ENCODE measurements around the gene ELAVL3.
"Not testable (repeated sequence)": the region's sequence is repeated elsewhere in the genome, so short reads cannot be mapped to it uniquely, and the experiment has no call there.

The ELAVL3 gene

GRCh38 chr19:11423164-11423790 lies 57.6 kb downstream of the ELAVL3 start:
- no peak for DNase-seq
- no peak overlapping the region for H3K27ac Mint-ChIP-seq
- no peaks in the 10 kb centered on the region for H3K36me3 Mint-ChIP-seq
- CTCF ChIA-PET: interaction anchor here (1.0 to 1.2 kb wide), 2 partner anchors 40 to 42 kb away, joined by 3 read pairs; no protein-coding TSS in a partner anchor
- peaks cover 39% of the 10 kb centered on the region for H3K4me1 Mint-ChIP-seq
- H3K4me3 Mint-ChIP-seq: peak overlapping the region; percentile 67
- peaks cover 2% of the 10 kb centered on the region for H3K9me3 Mint-ChIP-seq
- peaks cover 68% of the 10 kb centered on the region for H3K27me3 Mint-ChIP-seq

DNA sequence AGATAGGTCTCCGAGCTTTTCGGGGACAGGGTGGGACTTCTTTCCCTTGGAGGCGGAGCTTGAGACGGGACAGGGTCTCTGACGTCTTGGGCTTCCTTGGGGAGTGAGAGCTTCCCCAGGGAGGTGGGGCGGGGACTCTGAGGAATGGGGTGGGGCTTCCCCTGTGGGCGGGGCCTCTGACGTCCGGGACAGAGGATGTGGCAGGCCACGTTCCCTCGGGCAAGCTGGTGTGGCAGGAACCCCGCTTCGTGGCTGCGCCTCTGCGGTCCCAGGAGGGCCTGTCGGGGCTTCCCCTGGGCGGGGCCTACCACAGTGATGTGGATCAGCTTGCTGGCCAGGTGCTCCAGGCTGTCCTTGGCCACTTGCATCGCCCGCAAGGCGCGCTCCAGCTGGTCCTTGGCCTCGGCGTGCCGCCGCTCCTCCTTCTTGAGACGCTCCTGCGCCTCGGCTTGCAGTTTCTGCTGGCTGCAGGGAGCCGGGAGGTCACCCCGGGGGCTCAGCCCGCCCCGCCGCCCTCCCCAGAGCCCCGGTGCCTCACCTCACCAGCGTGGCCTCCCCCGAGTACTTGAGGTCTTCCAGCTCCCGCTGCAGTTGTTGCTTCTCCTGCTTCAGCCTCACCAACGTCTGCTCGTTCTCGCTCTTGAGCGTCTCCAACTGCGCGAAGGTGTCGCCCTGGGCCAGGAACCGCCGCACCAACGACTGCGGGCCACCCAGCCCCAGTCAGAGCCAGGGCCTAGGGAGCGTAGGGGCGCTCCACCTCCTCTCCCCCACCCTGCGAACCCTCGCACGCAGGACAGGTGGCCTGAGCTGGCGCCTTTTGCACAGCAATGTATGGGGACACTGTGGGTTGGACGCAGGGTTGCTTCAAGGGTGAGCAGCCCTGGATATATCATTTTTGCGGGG lies 58.4 kb downstream of the ELAVL3 start:
- Mint-ChIP-seq H3K4me1 (peaks cover 41% of the 10 kb centered on the region), H3K4me3 (peak overlapping the region; percentile 67), H3K36me3 (no peaks in the 10 kb centered on the region), H3K9me3 (peaks cover 2% of the 10 kb centered on the region), H3K27me3 (peaks cover 76% of the 10 kb centered on the region), H3K27ac (peak overlapping the region; percentile 52)
- DNase-seq: peak; percentile 84
- CTCF ChIA-PET: interaction anchor here (1.2 to 1.7 kb wide), 2 partner anchors 39 to 41 kb away, joined by 3 to 4 read pairs; no protein-coding TSS in a partner anchor

DNA sequence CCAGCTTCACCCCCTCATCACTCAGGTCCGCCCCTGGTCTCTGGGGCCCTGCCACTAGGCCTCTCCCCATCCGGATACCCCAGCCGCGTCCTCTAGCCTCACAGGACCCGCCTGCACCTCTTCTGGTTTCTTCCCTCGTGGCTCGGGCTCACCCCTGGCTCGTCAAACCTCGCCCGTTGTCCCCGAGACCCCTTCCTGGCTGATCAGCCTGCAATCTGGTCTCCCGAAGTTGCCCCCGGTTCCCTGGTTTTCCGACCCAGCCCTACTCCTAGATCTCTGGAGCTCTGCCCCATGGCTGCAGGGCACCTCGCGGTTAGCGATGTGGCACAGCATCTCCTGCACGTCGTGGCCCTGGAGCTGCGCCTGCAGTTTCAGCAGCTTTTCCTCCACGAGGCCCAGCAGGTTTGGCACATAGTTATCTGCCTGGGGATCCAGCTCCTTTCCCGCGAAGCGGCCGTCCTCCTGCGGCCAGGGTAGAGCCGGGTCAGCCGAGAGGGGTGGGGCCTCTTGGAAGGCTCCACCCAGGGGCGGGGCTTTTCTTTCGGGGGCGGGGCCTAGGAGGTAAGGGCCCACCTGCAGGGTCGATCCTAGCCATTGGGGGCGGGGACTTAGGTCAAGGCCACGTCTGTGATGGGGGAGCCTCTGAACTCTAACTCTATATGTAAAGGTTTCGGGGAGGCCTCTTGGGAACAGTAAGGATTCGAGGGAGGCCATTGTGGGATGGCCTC lies 59.3 kb downstream of the ELAVL3 start:
- Mint-ChIP-seq H3K4me3 (no peak overlapping the region), H3K9me3 (peaks cover 2% of the 10 kb centered on the region), H3K27me3 (peaks cover 81% of the 10 kb centered on the region), H3K4me1 (peaks cover 41% of the 10 kb centered on the region), H3K36me3 (no peaks in the 10 kb centered on the region), H3K27ac (no peak overlapping the region)
- DNase-seq: peak; percentile 52
- CTCF ChIA-PET: interaction anchor here (1.7 kb wide), 1 partner anchor 39 kb away, joined by 4 read pairs; no protein-coding TSS in a partner anchor

- no peak for DNase-seq
- CTCF ChIA-PET: interaction anchor here (0.6 to 1.7 kb wide), 3 partner anchors 27 to 38 kb away, joined by 3 to 4 read pairs (median 3); no protein-coding TSS in a partner anchor
- H3K36me3 Mint-ChIP-seq: no peaks in the 10 kb centered on the region
- H3K4me3 Mint-ChIP-seq: no peak overlapping the region
- H3K27me3 Mint-ChIP-seq: peaks cover 86% of the 10 kb centered on the region
- no peak overlapping the region for H3K27ac Mint-ChIP-seq
- H3K4me1 Mint-ChIP-seq: peaks cover 41% of the 10 kb centered on the region
- peaks cover 2% of the 10 kb centered on the region for H3K9me3 Mint-ChIP-seq
Measured at GRCh38 chr19:11420429-11421370, 60.1 kb downstream of the ELAVL3 start.

- CTCF ChIA-PET: no interaction called here
- no peaks in the 10 kb centered on the region for H3K36me3 Mint-ChIP-seq
- H3K9me3 Mint-ChIP-seq: no peaks in the 10 kb centered on the region
- peaks cover 89% of the 10 kb centered on the region for H3K27me3 Mint-ChIP-seq
- peaks cover 38% of the 10 kb centered on the region for H3K4me1 Mint-ChIP-seq
- H3K4me3 Mint-ChIP-seq: no peak within 1 kb of the TSS
- DNase-seq: no peak
- no peak within 1 kb of the TSS for H3K27ac Mint-ChIP-seq
Measured at GRCh38 chr19:11418549-11419506, 62.0 kb downstream of the ELAVL3 start, which contains the start of gene RGL3. Gene RGL3 (minus strand): TSS chr19:11419314. CDS start chr19:11419278, 36 bp downstream.

DNA sequence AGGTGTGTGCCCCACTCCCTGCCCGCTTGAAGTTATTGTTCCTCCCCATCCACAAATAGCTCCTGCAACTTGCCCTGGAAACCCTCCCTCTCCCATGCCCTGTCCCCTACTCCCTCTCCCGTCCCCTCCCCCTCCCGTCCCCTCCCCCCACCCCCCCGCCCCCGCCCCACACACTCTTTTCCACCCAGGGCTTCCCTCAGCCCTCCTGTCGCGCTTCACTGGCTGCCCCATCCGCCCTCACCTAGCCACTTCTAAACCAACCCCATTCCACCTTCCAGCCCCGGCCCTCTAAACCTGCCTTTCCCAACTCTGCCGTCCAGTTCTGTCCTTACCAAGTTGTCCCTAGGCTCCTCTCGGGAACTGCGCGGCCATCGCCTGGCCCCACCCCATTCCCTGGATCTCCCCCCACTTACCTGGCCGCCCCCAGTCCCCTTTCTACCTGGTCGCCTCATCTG lies 62.7 kb downstream of the ELAVL3 start:
- peaks cover 82% of the 10 kb centered on the region for H3K27me3 Mint-ChIP-seq

GRCh38 chr19:11416346-11417052 lies 64.3 kb downstream of the ELAVL3 start:
- DNase-seq: no peak
- peaks cover 16% of the 10 kb centered on the region for H3K4me1 Mint-ChIP-seq
- H3K36me3 Mint-ChIP-seq: no peaks in the 10 kb centered on the region
- CTCF ChIA-PET: interaction anchor here (0.9 kb wide), 1 partner anchor 9 kb away, joined by 4 read pairs; no protein-coding TSS in a partner anchor
- H3K27me3 Mint-ChIP-seq: peaks cover 66% of the 10 kb centered on the region
- no peaks in the 10 kb centered on the region for H3K9me3 Mint-ChIP-seq
- H3K4me3 Mint-ChIP-seq: no peak overlapping the region
- no peak overlapping the region for H3K27ac Mint-ChIP-seq

More for the DNA sequence above, 62.7 kb downstream of the ELAVL3 start:
- Mint-ChIP-seq H3K4me1 (peaks cover 31% of the 10 kb centered on the region), H3K9me3 (no peaks in the 10 kb centered on the region), H3K36me3 (no peaks in the 10 kb centered on the region), H3K27ac (no peak overlapping the region), H3K4me3 (no peak overlapping the region)
- no peak for DNase-seq
- CTCF ChIA-PET: no interaction called here

DNA sequence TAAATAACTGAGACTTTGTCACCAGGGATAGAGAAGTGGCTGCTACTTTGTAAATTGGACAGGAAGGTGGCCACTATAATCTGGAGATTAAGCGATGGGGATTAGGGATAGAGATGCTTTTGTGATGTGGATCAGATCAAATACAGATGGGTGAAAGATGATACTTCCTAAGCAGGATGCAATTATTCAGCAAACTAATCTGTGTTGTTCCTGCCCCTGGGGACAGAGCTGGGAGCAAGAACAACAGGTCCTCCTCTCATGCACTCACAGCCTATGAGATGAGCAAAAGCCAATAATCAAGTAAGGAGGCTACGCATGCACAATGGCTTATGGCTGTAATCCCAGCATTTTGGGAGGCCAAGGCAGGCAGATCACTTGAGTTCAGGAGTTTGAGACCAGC lies 66.3 kb downstream of the ELAVL3 start:
- Mint-ChIP-seq H3K4me3 (no peak overlapping the region), H3K27ac (no peak overlapping the region), H3K9me3 (no peaks in the 10 kb centered on the region), H3K36me3 (no peaks in the 10 kb centered on the region), H3K27me3 (peaks cover 59% of the 10 kb centered on the region), H3K4me1 (peaks cover 4% of the 10 kb centered on the region)
- DNase-seq: no peak
- CTCF ChIA-PET: no interaction called here

GRCh38 chr19:11410682-11411081 lies 70.2 kb downstream of the ELAVL3 start:
- H3K9me3 Mint-ChIP-seq: no peaks in the 10 kb centered on the region
- H3K36me3 Mint-ChIP-seq: no peaks in the 10 kb centered on the region
- H3K27ac Mint-ChIP-seq: no peak overlapping the region
- CTCF ChIA-PET: no interaction called here
- no peak for DNase-seq
- no peak overlapping the region for H3K4me3 Mint-ChIP-seq
- no peaks in the 10 kb centered on the region for H3K4me1 Mint-ChIP-seq
- H3K27me3 Mint-ChIP-seq: peaks cover 55% of the 10 kb centered on the region

GRCh38 chr19:11408591-11408990 lies 72.3 kb downstream of the ELAVL3 start:
- peaks cover 54% of the 10 kb centered on the region for H3K27me3 Mint-ChIP-seq
- no peak overlapping the region for H3K27ac Mint-ChIP-seq
- H3K36me3 Mint-ChIP-seq: no peaks in the 10 kb centered on the region
- no peak for DNase-seq
- no peak overlapping the region for H3K4me3 Mint-ChIP-seq
- CTCF ChIA-PET: no interaction called here
- no peaks in the 10 kb centered on the region for H3K4me1 Mint-ChIP-seq
- no peaks in the 10 kb centered on the region for H3K9me3 Mint-ChIP-seq

GRCh38 chr19:11406703-11407236 lies 74.1 kb downstream of the ELAVL3 start:
- H3K36me3 Mint-ChIP-seq, H3K4me1 Mint-ChIP-seq, H3K9me3 Mint-ChIP-seq, H3K4me3 Mint-ChIP-seq, H3K27ac Mint-ChIP-seq, DNase-seq: not testable (repeated sequence)
- H3K27me3 Mint-ChIP-seq: peaks cover 54% of the 10 kb centered on the region
- CTCF ChIA-PET: interaction anchor here (1.1 to 2.4 kb wide), 4 partner anchors 9 to 76 kb away, joined by 4 to 8 read pairs (median 4); partner anchors contain the start of genes ODAD3 and PRKCSH

All from activated naive CD4-positive, alpha-beta T cell treated with anti-CD3 and anti-CD28 coated beads, Interleukin-2, amount 10 ng/mL, durations not matched to agents 7 days and 5 days (primary cell).